A673 (cell line): Measurements from ENCODE around the gene MRM3.

ENCODE experiments used
- CTCF ChIP-seq: fragments of 300-800, 200-600 bp; sonication (generic); conservative IDR thresholded peaks from 2 replicates; pipeline ENCODE4 v1.5.1; 2017; ENCODE audit warnings: low read depth, mild to moderate bottlenecking, antibody characterized with exemption, low read length, moderate library complexity, mixed read lengths
- EZH2 ChIP-seq: fragments of 200-600 bp; sonication (generic); IDR thresholded peaks from 2 replicates; pipeline ENCODE4 v1.6.1; 2017; ENCODE audit warnings: borderline replicate concordance, low read depth, mild to moderate bottlenecking, mixed read lengths, antibody characterized with exemption, low read length; ENCODE audit not compliant: poor library complexity, severe bottlenecking

DNA sequence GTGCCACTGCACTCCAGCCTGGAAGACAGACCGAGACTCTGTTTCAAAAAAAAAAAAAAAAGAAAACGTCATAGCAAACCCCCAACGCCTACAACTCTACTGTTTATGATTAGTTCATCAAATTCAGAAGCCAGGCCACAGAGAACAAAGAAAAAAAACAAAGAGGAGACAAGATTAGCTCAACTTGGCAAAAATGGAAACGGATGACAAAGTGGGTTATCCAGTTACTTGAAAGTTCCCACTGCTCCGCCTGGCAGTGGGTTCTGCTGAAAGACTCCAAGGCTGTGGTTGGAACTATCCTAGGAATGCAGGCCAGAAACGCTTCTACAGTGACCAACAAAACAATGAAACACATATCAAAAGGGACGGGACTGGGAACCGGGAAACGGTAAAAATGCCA, 53.1 kb downstream of the MRM3 start:
- no peak for TF ChIP-seq CTCF
- TF ChIP-seq EZH2 = no peak
